Mammary epithelial cell (primary cell): ENCODE results near the gene STX17.

ENCODE experiments used
- CTCF ChIP-seq, 2 donors: IDR thresholded peaks in 1 of 2; conservative IDR thresholded peaks in 1 of 2; 2 replicates each; pipeline ENCODE4 v1.5.1; 2011 to 2012; ENCODE audit warnings: inconsistent platforms in 2 of 2, low read length in 2 of 2, mild to moderate bottlenecking in 2 of 2, control low read depth in 1 of 2, low read depth in 1 of 2; ENCODE audit not compliant: insufficient read depth in 1 of 2; ENCODE audit errors: extremely low read depth in 1 of 2
- EZH2 ChIP-seq: IDR thresholded peaks from 2 replicates; pipeline ENCODE4 v1.6.1; 2012; ENCODE audit warnings: low read length, inconsistent platforms, borderline replicate concordance

- TF ChIP-seq EZH2 (no peak), CTCF (conservative IDR thresholded peaks at IDR 0.05 in 1 of 2, IDR thresholded peaks at IDR 0.05 in 1 of 2; ENCODE audit: extremely low read depth in 1 of 2, insufficient read depth in 1 of 2, low read depth in 1 of 2, low read length in 2 of 2) (no peak)
Measured at GRCh38 chr9:99905833-99906402, 536 bp upstream of the STX17 start.
